GM21786 (cell line): ENCODE results near the gene PHOX2B.
"Not testable (repeated sequence)": the region's sequence is repeated elsewhere in the genome, so short reads cannot be mapped to it uniquely, and the experiment has no call there.

Experiments
- ATAC-seq: cut with Tn5 transposase; IDR thresholded peaks from one replicate; pipeline ENCODE4 v1.9.1; 2021; ENCODE audit not compliant: unreplicated experiment

PHOX2B gene

GRCh38 chr4:41712425-41712824 is 36.1 kb downstream of the PHOX2B start:
- no peak for ATAC-seq

DNA sequence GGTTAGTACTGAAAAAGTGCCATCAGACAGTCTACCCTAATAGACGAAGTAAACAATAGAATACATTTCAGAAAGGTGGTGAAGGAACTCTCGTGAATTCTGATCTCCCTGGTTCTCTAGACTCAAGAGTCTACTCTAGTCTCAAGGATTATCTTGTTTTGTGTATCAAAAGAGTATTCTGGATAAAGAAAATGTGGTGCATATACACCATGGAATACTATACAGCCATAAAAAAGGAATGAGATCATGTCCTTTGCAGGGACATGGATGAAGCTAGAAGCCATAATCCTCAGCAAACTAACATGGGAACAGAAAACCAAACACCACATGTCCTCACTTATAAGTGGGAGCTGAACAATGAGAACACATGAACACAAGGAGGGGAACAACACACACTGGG is 36.9 kb downstream of the PHOX2B start:
- ATAC-seq: not testable (repeated sequence)

DNA sequence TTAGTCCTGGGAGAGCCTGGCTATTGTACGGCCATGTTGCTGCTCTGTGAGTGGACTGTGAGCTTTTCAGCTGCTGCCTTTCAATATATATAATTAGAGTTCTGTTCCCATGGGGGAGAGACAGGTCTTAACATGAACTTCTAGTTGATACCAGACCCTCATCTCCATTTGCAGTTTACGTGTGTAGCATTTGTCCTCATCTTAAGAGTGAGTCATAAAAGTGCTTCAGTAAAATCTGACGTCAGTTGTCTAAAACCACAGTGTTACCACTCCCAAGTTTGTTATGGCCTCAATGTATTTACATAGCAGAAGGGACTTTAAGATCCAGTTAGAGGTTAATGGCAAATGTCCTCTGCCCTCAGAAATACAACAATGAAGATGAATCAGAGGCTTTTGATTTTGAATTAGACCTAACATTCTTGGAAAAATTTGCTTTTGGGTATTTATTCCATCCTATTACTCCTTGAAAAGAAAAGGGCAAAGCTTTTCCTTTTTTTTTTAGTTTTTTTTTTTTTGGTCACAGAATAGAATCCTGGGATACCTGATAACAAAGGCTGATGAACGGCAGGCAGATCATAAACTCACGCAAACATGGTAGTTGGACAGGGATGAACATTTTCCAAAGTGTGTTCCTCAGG is 38.6 kb downstream of the PHOX2B start:
- ATAC-seq: no peak

GRCh38 chr4:41703785-41704184 is 44.7 kb downstream of the PHOX2B start:
- ATAC-seq: no peak

DNA sequence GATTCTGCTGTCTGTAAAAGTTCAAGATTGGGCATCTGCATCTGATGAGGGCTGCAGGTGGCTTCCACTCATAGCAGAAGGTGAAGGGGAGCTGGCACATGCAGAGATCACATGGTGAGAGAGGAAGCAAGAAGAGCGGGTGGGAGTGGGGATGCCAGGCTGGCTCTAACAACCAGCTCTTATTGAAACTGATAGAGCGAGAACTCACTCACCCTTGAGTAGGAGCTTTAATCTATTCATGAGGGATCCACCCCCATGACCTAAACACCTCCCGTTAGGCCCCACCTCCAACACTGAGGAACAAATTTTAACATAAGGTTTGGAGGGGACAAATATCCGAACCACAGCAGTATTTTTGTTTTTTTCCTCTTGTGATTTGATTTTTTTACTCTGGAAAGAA is 45.8 kb downstream of the PHOX2B start:
- ATAC-seq: no peak

- no peak for ATAC-seq
Observed at GRCh38 chr4:41701983-41702382, 46.5 kb downstream of the PHOX2B start.

- ATAC-seq: no peak
Observed at GRCh38 chr4:41696763-41697162, 51.8 kb downstream of the PHOX2B start.

- no peak for ATAC-seq
Observed at GRCh38 chr4:41696131-41696530, 52.4 kb downstream of the PHOX2B start.
